Endothelial cell (in vitro differentiated cells): ENCODE measurements around the gene STK40. TPM values are rescaled to one million over a fixed set of nuclear protein-coding genes. Genes with fewer than 3 reads are reported as not detected.

Experiments
- DNase-seq: peaks from one replicate; pipeline ENCODE4 v3.0.0; 2021; ENCODE audit warnings: low spot score
- H3K27ac Mint-ChIP-seq: one replicate; pipeline ENCODE4 v1.8.0; 2021; ENCODE audit warnings: mixed read lengths, inconsistent platforms; ENCODE audit not compliant: unreplicated experiment
- H3K27me3 Mint-ChIP-seq: one replicate; pipeline ENCODE4 v1.8.0; 2021; ENCODE audit warnings: mild to moderate bottlenecking, moderate library complexity, mixed read lengths, inconsistent platforms; ENCODE audit not compliant: unreplicated experiment
- H3K36me3 Mint-ChIP-seq: one replicate; pipeline ENCODE4 v1.8.0; 2021; ENCODE audit warnings: mild to moderate bottlenecking, low read depth, mixed read lengths, inconsistent platforms; ENCODE audit not compliant: unreplicated experiment
- H3K4me1 Mint-ChIP-seq: one replicate; pipeline ENCODE4 v1.8.0; 2021; ENCODE audit warnings: mild to moderate bottlenecking, mixed read lengths, inconsistent platforms; ENCODE audit not compliant: unreplicated experiment
- H3K4me3 Mint-ChIP-seq: one replicate; pipeline ENCODE4 v1.8.0; 2021; ENCODE audit warnings: mild to moderate bottlenecking, mixed read lengths, inconsistent platforms; ENCODE audit not compliant: unreplicated experiment
- H3K9me3 Mint-ChIP-seq: one replicate; pipeline ENCODE4 v1.8.0; 2021; ENCODE audit warnings: mixed read lengths, inconsistent platforms; ENCODE audit not compliant: unreplicated experiment
- total RNA-seq: library from RNA; stranded (reverse); fragmentation: NEBNext Ultra II Directional; extraction: Animal tissue kit (Norgen Biotek cat#: 25700); gene quantifications from one replicate; pipeline ENCODE4 v1.2.1, GENCODE V29; 2021; ENCODE audit not compliant: unreplicated experiment
- TF ChIP-seq, protein P1 (sequence below): fragments of 200-600 bp; sonication (generic); IDR thresholded peaks from one replicate; pipeline ENCODE4 v1.5.0; 2021; ENCODE audit warnings: antibody characterized with exemption; ENCODE audit not compliant: unreplicated experiment

The STK40 gene
- total RNA-seq, 1 donor from 2014 or later, result 37.3 TPM

GRCh38 chr1:36351227-36351977 is 34.3 kb downstream of the STK40 start:
- TF ChIP-seq, protein P1, sequence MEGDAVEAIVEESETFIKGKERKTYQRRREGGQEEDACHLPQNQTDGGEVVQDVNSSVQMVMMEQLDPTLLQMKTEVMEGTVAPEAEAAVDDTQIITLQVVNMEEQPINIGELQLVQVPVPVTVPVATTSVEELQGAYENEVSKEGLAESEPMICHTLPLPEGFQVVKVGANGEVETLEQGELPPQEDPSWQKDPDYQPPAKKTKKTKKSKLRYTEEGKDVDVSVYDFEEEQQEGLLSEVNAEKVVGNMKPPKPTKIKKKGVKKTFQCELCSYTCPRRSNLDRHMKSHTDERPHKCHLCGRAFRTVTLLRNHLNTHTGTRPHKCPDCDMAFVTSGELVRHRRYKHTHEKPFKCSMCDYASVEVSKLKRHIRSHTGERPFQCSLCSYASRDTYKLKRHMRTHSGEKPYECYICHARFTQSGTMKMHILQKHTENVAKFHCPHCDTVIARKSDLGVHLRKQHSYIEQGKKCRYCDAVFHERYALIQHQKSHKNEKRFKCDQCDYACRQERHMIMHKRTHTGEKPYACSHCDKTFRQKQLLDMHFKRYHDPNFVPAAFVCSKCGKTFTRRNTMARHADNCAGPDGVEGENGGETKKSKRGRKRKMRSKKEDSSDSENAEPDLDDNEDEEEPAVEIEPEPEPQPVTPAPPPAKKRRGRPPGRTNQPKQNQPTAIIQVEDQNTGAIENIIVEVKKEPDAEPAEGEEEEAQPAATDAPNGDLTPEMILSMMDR, result no peak
- Mint-ChIP-seq H3K9me3 (no peaks in the 10 kb centered on the region), H3K4me1 (peaks cover 14% of the 10 kb centered on the region), H3K4me3 (no peak overlapping the region), H3K27ac (no peak overlapping the region), H3K27me3 (peaks cover 1% of the 10 kb centered on the region), H3K36me3 (peaks cover 35% of the 10 kb centered on the region)
- no peak for DNase-seq

DNA sequence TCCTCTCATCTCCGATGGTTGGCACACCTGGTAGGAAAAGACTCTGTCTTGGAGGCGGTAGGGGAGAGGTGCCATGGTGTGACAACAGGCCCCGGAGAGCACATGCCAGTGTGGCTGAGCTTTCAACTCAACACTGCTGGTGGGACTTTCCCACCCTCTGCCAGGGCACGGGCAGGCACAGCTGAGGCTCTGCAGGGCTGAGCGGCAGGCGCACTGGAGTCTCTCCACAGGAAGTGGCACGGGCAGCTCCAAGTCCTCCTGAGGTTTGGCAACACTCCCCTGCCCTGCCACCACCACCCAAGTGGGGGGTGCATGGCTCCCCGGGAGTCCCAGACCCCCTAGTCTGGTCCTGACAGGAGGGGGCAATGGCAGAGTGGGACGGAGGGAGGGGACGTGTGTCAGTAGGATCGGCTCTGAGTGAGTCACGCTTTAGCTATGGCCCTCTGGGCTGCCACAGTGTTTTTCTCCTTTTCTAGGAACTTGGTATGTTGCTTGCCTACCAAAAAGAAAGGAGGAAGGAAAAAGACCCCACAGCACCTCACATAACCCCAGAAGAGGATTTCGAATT is 35.0 kb downstream of the STK40 start:
- TF ChIP-seq, protein P1, result no peak
- peaks cover 14% of the 10 kb centered on the region for H3K4me1 Mint-ChIP-seq
- H3K27me3 Mint-ChIP-seq, result peaks cover 1% of the 10 kb centered on the region
- no peak for DNase-seq
- no peaks in the 10 kb centered on the region for H3K9me3 Mint-ChIP-seq
- peaks cover 35% of the 10 kb centered on the region for H3K36me3 Mint-ChIP-seq
- H3K27ac Mint-ChIP-seq, result no peak overlapping the region
- H3K4me3 Mint-ChIP-seq, result no peak overlapping the region

GRCh38 chr1:36349839-36350238 is 35.9 kb downstream of the STK40 start:
- Mint-ChIP-seq H3K27me3 (peaks cover 6% of the 10 kb centered on the region), H3K36me3 (peaks cover 35% of the 10 kb centered on the region), H3K27ac (no peak overlapping the region), H3K4me3 (no peak overlapping the region), H3K9me3 (no peaks in the 10 kb centered on the region), H3K4me1 (peaks cover 12% of the 10 kb centered on the region)
- no peak for DNase-seq
- TF ChIP-seq, protein P1, result no peak

GRCh38 chr1:36349241-36349671 is 36.5 kb downstream of the STK40 start:
- H3K4me1 Mint-ChIP-seq, result peaks cover 12% of the 10 kb centered on the region
- peaks cover 7% of the 10 kb centered on the region for H3K27me3 Mint-ChIP-seq
- TF ChIP-seq, protein P1, result no peak
- no peak overlapping the region for H3K4me3 Mint-ChIP-seq
- no peaks in the 10 kb centered on the region for H3K9me3 Mint-ChIP-seq
- H3K27ac Mint-ChIP-seq, result no peak overlapping the region
- DNase-seq, result no peak
- peaks cover 35% of the 10 kb centered on the region for H3K36me3 Mint-ChIP-seq

GRCh38 chr1:36346741-36347370 is 38.9 kb downstream of the STK40 start:
- Mint-ChIP-seq H3K36me3 (peaks cover 25% of the 10 kb centered on the region), H3K27me3 (peaks cover 9% of the 10 kb centered on the region), H3K4me3 (no peak overlapping the region), H3K4me1 (peaks cover 3% of the 10 kb centered on the region), H3K27ac (no peak overlapping the region), H3K9me3 (no peaks in the 10 kb centered on the region)
- TF ChIP-seq, protein P1, result no peak
- no peak for DNase-seq
